IPS-20b (cell line): ENCODE results near the gene PLA2G2D.

Source experiments
- H3K27ac ChIP-seq: one replicate; pipeline ENCODE4 v1.5.1; 2013; ENCODE audit warnings: low read length
- H3K27me3 ChIP-seq: 2 replicates; pipeline ENCODE4 v1.6.1; 2013; ENCODE audit warnings: mild to moderate bottlenecking, low read length, inconsistent platforms; ENCODE audit not compliant: insufficient read depth
- H3K36me3 ChIP-seq: 2 replicates; pipeline ENCODE4 v1.6.1; 2013; ENCODE audit warnings: low read depth, mild to moderate bottlenecking, inconsistent platforms, low read length, moderate library complexity; ENCODE audit not compliant: insufficient read depth
- H3K4me1 ChIP-seq: 2 replicates; pipeline ENCODE4 v1.6.1; 2013; ENCODE audit warnings: mild to moderate bottlenecking, control low read depth, inconsistent platforms, low read length, moderate library complexity; ENCODE audit not compliant: insufficient read depth
- H3K4me3 ChIP-seq: 2 replicates; pipeline ENCODE4 v1.5.1; 2013; ENCODE audit warnings: mild to moderate bottlenecking, low read length, inconsistent platforms
- H3K9ac ChIP-seq: 2 replicates; pipeline ENCODE4 v1.6.1; 2013; ENCODE audit warnings: low read depth, mild to moderate bottlenecking, inconsistent platforms, low read length, moderate library complexity
- H3K9me3 ChIP-seq: 2 replicates; pipeline ENCODE4 v1.6.1; 2013; ENCODE audit warnings: mild to moderate bottlenecking, low read depth, low read length, inconsistent platforms; ENCODE audit not compliant: insufficient read depth

The PLA2G2D gene, protein sequence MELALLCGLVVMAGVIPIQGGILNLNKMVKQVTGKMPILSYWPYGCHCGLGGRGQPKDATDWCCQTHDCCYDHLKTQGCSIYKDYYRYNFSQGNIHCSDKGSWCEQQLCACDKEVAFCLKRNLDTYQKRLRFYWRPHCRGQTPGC

DNA sequence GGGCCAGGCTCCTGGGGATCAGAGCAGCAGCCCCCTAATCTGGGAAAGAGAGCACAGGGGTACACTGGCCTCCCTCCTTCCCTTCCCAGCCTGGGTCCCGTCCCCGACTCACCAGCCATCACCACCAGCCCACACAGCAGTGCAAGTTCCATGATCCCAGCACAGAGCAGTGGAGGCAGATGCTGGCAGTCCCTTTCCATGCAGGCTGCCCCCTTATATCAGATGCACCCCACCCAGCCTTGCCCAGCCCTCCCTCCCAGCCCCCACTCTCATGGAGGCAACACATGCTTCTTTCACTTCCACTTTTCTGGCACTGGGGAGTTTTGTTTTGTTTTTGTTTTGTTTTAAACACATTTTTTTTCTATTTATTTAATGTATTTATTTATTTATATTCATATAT lies at the start of gene PLA2G2D:
Gene PLA2G2D (minus strand): TSS at position 190 of the 400 bp plus-strand sequence. CDS start 38 bp downstream, at position 152.
- Histone ChIP-seq H3K4me3 (no peak within 1 kb of the TSS), H3K36me3 (no peaks in the 10 kb centered on the region), H3K4me1 (peaks cover 3% of the 10 kb centered on the region; the same call in 1 of the 2 replicates), H3K27me3 (no peaks in the 10 kb centered on the region), H3K9ac (no peak within 1 kb of the TSS), H3K9me3 (no peaks in the 10 kb centered on the region), H3K27ac (no peak within 1 kb of the TSS)

DNA sequence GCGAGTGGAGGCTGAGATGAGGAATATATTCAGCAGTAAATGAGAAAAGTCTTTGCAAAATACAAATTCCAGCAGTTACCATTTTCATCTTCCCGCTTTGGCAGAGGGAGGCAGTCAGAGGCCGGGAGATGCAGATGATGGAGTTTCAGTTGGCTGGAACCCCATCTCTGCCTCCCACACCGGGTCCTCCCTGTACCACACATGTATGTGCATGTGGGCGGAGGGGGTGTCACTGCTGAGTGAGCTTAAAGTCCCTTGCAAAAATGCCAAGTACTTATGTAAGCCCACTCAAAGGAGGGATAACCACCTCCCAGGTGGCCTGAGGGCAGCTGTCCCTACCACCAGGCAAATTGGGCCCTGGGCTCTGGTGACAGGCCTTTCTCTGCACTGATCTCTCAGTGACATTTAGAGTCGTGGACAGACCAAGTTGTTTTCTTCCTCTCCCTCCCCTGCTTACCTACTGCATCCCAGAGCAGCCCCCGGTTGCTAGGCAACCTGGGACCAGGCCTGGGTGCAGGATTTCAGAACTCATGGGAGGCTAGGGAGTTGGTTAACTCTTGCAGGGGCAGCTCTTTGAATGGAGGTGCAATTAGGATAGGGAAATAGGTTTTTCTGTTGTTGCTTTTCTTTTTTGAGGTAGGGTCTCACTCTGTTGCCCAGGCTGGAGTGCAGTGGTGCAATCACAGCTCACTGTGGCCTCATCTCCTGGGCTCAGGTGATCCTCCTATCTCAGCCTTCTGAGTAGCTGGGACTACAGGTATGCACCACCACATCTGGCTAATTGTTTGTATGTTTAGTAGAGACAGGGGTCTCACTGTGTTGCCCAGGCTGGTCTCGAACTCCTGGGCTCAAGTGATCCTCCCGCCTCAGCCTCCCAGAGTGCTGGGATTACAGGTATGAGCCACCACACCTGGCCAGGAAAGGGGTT lies 49.5 kb upstream of the PLA2G2D start:
- H3K4me1 ChIP-seq: no peaks in the 10 kb centered on the region
- H3K9ac ChIP-seq: no peak overlapping the region
- H3K27ac ChIP-seq: no peak overlapping the region

DNA sequence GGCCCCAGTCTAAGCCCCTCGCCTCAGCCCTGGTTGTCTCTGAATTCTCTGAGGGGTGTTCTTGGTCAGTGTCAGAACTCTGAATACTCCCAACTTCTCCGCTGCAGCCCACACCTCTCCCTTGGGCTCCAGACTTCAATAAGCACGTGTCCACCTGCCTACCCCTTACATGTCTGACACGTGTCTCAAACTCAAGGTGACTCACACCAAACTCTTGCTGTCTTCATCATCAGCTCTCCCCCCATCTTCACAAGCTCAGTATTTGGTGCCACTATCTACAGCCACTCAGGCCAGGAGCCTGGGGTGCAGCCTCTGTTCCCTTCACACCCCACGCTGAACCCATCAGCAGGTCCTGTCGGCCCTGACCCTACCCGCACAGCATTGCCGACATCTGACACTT lies 47.8 kb upstream of the PLA2G2D start:
- Histone ChIP-seq H3K4me1 (no peaks in the 10 kb centered on the region), H3K36me3 (no peaks in the 10 kb centered on the region), H3K27ac (no peak overlapping the region), H3K9me3 (peaks cover 2% of the 10 kb centered on the region; the same call in 1 of the 2 replicates), H3K27me3 (no peaks in the 10 kb centered on the region), H3K4me3 (no peak overlapping the region), H3K9ac (no peak overlapping the region)

More for the DNA sequence above, 49.5 kb upstream of the PLA2G2D start:
- Histone ChIP-seq H3K4me3 (no peak overlapping the region), H3K9me3 (peaks cover 2% of the 10 kb centered on the region; the same call in 1 of the 2 replicates), H3K36me3 (no peaks in the 10 kb centered on the region), H3K27me3 (no peaks in the 10 kb centered on the region)

DNA sequence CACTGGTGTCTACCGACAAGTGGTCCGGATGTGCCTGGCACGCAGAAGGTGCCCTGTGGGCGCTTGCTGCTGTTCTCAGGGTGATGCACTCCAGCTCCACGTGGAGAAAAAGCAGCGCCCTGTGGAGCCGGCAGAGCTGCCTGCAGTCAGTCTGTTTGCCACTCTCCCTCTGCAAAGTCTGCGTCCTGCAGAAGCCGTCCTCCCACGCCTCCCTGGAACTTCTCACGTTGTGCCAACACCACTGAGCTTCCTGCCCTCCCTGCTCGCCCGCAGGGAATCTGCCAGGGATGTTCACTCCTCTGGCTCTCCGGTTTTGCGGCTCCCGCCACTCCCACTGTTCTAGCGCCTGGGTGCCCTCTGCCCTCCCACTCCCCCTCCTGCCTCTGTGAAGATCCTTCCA lies 46.7 kb upstream of the PLA2G2D start:
- Histone ChIP-seq H3K27me3 (no peaks in the 10 kb centered on the region), H3K4me3 (no peak overlapping the region), H3K27ac (no peak overlapping the region), H3K9me3 (peaks cover 9% of the 10 kb centered on the region), H3K36me3 (no peaks in the 10 kb centered on the region), H3K9ac (no peak overlapping the region), H3K4me1 (no peaks in the 10 kb centered on the region)

DNA sequence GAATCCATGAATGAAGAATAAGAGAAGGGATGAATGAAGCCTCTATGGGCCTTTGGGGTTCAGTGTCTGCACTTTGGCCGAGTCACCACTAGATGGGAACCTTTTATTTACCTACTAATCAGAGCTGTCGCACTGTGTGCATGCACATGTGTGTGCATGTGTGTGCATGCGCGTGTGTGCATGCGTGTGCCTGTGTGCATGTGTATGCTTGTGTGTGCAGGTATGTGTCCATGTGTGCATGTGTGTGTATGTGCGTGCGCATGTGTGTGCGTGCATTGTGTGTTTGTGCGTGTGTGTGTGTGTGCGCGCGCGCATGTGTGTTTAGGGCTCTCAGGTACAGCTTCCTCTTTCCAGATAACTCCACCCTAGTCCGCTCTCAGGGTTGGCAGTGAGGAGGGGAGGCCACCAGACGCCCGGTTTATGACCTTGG lies 46.2 kb upstream of the PLA2G2D start:
- peaks cover 14% of the 10 kb centered on the region for H3K9me3 ChIP-seq
- no peak overlapping the region for H3K4me3 ChIP-seq
- no peaks in the 10 kb centered on the region for H3K36me3 ChIP-seq
- H3K9ac ChIP-seq: no peak overlapping the region
- no peak overlapping the region for H3K27ac ChIP-seq
- H3K27me3 ChIP-seq: no peaks in the 10 kb centered on the region
- no peaks in the 10 kb centered on the region for H3K4me1 ChIP-seq

DNA sequence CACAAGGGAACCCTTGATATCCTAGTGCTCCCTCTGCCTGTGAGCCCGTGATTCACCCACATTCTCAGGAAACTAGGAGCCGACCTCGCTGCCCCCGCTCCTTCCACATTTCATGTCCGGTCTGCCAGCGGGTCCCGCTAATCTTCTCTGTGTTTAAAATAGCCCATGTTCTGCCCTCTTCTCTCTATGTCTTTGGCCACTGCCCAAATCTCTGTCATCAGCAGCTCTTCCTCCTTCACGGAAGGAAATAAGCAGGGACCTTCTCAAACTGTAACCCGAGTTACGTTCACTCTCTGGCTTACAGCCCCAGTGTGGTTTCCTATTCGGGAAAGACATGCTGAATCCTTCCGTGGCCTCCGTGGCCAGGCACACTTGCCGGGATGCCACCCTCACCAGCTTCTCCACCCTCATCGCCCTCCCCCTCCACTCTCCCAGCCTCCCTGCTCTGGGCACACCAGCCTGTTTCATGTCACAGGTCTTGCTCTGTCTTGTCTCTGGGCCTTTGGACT lies 45.4 kb upstream of the PLA2G2D start:
- Histone ChIP-seq H3K27ac (no peak overlapping the region), H3K4me3 (no peak overlapping the region), H3K4me1 (no peaks in the 10 kb centered on the region), H3K9ac (no peak overlapping the region), H3K27me3 (no peaks in the 10 kb centered on the region), H3K9me3 (peaks cover 22% of the 10 kb centered on the region), H3K36me3 (no peaks in the 10 kb centered on the region)

DNA sequence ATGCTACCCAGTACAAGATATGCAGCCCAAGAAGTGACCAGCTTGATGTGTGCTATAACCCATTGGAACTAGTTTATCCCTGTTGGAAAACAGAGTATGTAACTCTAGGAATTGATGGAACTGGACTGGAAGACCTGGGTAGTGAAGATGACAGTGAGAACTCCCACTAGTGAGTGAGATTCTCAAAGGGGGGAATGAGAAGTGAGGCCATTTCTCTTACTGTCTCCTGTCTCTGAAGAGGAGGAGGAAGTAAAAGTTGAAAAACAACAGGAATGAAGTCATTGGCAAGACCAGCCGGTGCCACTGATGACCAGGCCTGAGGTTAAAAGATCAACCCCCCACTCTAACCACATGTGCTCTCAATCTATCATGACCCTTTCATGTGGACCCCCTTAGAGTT lies 40.7 kb upstream of the PLA2G2D start:
- H3K4me3 ChIP-seq: no peak overlapping the region
- H3K9me3 ChIP-seq: peaks cover 25% of the 10 kb centered on the region

DNA sequence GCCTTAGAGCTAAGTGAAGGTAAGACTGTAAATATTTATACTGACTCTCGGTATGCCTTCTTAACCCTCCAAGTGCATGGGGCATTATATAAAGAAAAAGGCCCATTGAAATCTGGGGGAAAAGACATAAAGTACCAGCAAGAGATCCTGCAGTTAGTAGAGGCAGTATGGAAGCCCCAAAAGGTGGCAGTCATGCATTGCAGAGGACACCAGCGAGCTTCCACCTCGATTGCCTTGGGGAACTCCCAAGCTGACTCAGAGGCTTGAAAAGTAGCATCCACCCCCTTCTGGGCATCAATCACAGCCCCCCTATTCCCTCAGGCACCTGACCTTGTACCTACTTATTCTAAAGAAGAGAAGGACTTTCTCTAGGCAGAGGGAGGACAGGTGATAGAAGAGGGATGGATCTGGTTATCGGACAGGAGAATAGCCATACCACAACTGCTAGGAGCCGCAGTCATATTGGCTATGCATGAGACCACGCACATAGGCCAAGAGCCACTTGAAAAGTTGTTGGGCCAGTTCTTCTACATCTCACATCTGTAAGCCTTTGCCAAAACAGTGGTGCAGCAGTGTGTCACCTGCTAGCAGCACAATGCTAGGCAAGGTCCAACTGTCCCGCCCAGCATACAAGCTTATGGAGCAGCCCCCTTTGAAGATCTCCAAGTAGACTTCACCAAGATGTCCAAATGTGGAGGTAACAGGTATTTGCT lies 39.2 kb upstream of the PLA2G2D start:
- no peak overlapping the region for H3K4me3 ChIP-seq

More for the DNA sequence above, 40.7 kb upstream of the PLA2G2D start:
- Histone ChIP-seq H3K4me1 (no peaks in the 10 kb centered on the region), H3K9ac (no peak overlapping the region), H3K27ac (no peak overlapping the region), H3K36me3 (no peaks in the 10 kb centered on the region), H3K27me3 (no peaks in the 10 kb centered on the region)

DNA sequence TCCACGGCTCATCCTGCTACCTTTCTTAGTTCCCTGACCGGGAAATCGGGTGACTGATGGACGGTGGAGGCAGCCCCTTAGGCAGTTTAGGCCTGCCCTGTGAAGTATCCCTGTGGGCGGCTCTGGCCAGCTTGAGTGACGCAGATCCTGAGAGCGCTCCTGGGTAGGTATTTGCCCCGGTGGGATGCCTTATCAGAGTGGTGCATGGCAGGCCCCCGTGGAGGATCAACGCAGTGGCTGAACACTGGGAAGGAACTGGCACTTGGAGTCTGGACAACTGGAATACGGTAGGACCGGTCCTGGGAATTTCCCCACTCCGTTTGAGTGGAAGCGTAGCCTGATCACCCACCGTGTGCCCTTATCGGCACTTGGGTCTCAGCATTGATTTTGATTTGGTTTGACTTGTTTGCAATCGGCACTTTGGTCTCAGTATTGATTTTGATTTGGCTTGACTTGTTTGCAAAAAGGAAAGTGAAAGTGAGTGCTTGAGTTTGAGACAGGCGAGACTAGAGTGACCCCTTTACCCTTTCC lies 35.0 kb upstream of the PLA2G2D start:
- Histone ChIP-seq H3K36me3 (no peaks in the 10 kb centered on the region), H3K4me3 (no peak overlapping the region), H3K9me3 (peaks cover 2% of the 10 kb centered on the region; the same call in 1 of the 2 replicates), H3K9ac (no peak overlapping the region), H3K27me3 (no peaks in the 10 kb centered on the region), H3K4me1 (peaks cover 3% of the 10 kb centered on the region; the same call in 1 of the 2 replicates), H3K27ac (no peak overlapping the region)

More for the DNA sequence above, 39.2 kb upstream of the PLA2G2D start:
- Histone ChIP-seq H3K27ac (no peak overlapping the region), H3K9ac (no peak overlapping the region), H3K9me3 (peaks cover 25% of the 10 kb centered on the region), H3K36me3 (no peaks in the 10 kb centered on the region), H3K27me3 (no peaks in the 10 kb centered on the region), H3K4me1 (no peaks in the 10 kb centered on the region)

DNA sequence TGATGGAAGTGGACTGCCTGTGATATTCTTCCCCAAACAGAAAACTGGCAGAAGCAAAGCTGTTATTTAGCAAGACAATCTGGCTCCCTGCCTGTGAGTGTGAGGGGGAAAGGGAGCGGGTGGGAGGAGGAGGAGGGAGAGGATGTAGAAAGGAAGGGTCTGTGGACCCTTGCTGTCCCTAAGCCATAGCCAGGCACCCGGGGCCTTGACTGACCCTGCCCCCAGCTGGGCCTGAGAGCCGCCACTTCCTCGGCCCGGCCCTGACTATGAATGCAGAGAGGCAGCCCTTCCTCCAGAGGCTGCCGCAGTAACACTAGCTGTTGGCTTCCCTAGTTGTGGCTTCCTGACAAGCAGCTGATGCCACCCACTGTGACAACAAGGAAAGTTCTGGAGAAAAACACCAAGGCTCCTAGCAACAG lies 33.7 kb upstream of the PLA2G2D start:
- no peaks in the 10 kb centered on the region for H3K36me3 ChIP-seq
- no peak overlapping the region; the same call in 1 of the 2 replicates for H3K4me3 ChIP-seq
- no peak overlapping the region for H3K9ac ChIP-seq
- H3K9me3 ChIP-seq: no peaks in the 10 kb centered on the region
- H3K4me1 ChIP-seq: peaks cover 3% of the 10 kb centered on the region; the same call in 1 of the 2 replicates
- H3K27ac ChIP-seq: no peak overlapping the region
- no peaks in the 10 kb centered on the region for H3K27me3 ChIP-seq

DNA sequence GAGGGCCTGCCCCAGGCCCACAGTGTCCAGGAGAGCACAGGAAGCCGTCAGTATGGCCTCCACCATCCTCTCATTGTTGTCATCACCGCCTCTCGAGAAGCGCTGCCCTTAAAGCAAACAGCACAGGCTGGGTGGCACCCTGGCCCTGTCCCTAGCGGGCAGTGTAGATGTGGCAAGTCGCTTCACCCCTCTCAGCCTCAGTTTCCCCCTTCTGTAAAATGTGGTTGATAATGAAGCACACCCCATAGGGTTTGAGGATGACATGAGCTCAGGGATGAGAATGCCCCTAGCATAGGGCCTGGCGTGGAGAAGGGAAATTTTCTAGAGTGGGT lies 33.2 kb upstream of the PLA2G2D start:
- no peak overlapping the region for H3K27ac ChIP-seq
- H3K9me3 ChIP-seq: no peaks in the 10 kb centered on the region
- peaks cover 3% of the 10 kb centered on the region; the same call in 1 of the 2 replicates for H3K4me1 ChIP-seq
- no peaks in the 10 kb centered on the region for H3K27me3 ChIP-seq
- no peak overlapping the region for H3K9ac ChIP-seq
- no peaks in the 10 kb centered on the region for H3K36me3 ChIP-seq
- peak overlapping the region; percentile 11; the same call in 1 of the 2 replicates for H3K4me3 ChIP-seq
